ENCODE results near the gene MRPL37.
A peak's percentile ranks its signal among the peaks of the same experiment; 100 is the strongest.
"Not testable (repeated sequence)": the region's sequence is repeated elsewhere in the genome, so short reads cannot be mapped to it uniquely, and the experiment has no call there.

Gene MRPL37

DNA sequence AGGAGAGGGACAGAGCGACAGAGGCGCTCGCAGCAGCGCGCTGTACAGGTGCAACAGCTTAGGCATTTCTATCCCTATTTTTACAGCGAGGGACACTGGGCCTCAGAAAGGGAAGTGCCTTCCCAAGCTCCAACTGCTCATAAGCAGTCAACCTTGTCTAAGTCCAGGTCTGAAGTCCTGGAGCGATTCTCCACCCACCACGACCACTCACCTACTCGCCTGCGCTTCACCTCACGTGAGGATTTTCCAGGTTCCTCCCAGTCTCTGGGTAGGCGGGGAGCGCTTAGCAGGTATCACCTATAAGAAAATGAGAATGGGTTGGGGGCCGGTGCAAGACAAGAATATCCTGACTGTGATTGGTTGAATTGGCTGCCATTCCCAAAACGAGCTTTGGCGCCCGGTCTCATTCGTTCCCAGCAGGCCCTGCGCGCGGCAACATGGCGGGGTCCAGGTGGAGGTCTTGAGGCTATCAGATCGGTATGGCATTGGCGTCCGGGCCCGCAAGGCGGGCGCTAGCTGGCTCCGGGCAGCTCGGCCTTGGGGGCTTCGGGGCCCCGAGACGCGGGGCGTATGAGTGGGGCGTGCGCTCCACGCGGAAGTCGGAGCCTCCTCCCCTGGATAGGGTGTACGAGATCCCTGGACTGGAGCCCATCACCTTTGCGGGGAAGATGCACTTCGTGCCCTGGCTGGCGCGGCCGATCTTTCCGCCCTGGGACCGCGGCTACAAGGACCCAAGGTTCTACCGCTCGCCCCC lies at the start of gene MRPL37, which contains the start of gene CYB5RL:
Gene MRPL37, plus strand, starts transcription at position 403 of the 754 bp plus-strand sequence. Its CDS starts 77 bp downstream, at position 480.
Gene CYB5RL, minus strand, starts transcription at position 266 of the 754 bp plus-strand sequence. CDS start 4,414 bp downstream, outside the sequence.
- peak; percentile 94 for DNase-seq

DNA sequence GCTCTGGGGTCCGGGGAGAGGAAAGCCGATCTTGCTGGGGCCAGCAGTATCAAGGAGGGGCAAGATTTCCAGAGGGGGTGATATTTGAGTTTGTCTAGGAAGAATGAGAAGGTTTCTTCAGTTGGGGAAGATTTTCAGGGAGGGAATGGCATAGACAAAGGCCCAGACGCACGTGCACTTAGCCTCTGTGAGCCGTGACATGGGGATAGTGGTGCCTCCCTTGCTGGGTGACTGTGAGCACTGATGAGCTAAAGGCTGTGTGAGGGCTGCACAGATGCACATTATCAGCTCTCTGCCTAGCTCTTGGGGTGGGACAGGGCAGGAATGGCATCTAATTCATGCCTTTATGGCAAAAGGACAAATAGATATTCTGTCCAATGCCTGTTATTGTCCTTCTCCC lies 49.0 kb upstream of the MRPL37 start:
- DNase-seq = no peak

DNA sequence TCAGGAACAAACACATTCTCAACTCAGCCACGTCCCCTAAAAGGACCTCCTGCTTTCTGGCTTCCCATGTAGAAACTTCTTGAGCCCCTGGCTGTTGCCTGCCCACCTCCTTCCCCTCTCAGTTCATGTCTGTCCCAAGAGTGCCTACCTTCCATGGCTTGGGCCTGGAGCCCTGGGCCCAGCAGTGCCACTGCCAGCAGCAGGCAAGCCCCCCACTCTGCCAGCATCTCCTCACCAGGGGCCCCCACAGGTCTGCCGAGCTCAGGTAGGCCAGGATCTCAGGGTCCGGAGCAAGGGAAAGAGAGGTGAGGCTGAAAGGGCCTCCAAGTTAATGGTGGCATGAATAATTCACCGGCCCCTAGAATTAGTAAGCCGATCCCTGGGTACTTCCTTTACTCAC lies 47.3 kb upstream of the MRPL37 start, which contains the start of gene CDCP2:
Gene CDCP2, minus strand, starts transcription at position 305 of the 400 bp plus-strand sequence. Its CDS starts 78 bp downstream, at position 227.
- DNase-seq = no peak

DNA sequence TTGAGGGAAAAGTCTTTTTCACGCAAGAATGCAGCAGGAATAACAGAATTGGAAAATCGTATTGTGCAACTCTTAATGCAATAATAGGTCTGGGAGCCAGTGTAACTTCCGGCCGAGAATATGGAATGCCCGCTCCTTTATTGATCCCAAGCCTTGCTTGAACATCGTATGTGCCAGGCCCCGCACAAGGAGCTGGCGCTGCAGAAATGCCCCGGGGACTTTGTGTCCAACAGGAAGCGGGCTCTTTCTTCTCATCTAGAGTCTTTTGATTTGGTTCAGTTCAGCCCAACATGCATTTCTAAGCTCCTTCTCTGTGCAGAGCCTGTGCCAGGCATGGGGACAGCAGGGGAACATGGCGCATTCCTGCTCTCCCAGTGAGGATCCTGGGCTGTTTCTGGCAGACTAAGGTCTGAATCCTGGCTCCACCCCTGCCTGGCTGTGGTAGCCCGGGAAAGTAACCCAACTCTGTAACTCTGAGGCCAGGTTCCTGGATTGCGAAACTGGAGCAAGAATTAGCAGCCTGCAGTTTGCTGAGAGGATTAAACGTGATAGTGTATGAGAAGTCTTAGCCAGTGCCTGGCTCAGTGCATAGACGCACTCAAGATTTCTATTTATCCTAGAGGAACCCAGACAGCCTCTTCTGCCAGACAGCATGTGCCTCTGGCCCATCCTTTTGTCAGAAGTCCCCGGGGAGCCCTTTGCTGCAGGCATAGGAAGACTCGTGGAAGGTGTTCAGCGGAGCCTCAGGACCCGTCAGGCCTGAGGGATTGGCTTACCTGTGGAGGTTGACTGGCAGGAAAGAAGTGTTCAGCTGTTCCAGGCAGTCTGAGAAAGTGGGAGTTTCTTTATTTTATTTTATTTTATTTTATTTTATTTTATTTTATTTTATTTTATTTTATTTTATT lies 46.2 kb upstream of the MRPL37 start:
- DNase-seq = no peak

DNA sequence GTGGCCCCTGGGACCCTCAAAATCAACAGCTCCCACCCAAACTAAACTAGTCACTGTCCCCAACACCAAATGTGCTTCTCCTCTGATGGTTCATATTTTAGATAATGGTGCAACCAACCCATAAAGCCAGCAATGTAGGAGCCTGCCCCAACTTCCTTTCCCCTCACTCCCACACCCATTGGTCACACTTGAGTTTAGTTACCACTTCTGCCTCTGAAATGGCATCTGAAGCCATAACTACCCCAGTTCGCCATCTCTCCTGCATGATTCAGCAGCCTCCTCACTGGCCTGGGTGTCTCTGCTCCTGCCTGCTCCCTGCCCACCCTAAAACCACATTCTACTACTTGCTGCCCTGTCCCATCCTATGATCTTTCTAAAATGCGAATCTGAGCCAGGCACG lies 43.8 kb upstream of the MRPL37 start:
- no peak for DNase-seq

DNA sequence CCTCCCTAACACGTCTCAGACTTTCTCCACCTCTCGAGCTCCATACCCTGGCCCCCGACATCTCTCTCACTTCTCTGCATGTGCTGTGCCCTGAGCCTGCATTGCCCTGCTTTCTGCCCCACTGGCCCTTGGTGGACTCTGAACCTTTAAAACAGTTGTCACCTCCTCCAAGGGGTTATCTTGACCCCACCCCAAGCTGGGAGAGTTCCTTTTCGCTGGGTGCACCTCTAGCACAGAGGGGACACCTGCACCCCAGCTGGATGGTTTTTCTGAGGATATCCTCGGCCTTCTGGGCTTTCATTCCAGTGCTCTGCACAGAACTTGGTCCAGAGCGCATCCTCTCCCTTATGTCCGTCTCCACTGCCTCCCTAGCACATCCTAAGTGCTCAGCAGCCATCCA lies 43.0 kb upstream of the MRPL37 start:
- DNase-seq = no peak

DNA sequence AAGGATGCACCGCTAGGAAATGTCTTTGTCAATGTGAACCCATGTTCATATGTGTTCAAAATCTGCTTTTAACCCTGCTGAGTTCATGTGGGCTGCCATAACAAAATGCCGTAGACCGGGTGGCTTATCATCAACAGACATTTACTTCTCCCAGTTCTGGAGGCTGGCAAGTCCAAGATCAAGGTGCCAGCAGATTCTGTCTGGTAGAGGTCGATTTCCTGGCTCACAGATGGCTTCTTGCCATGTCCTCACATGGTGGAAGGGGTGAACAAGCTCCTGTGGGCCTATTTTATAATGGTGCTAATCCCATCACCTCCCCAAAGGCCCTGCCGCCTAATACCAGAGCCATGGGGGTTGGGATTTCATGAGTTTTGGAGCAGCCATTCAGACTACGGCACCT lies 42.6 kb upstream of the MRPL37 start:
- DNase-seq = no peak

DNA sequence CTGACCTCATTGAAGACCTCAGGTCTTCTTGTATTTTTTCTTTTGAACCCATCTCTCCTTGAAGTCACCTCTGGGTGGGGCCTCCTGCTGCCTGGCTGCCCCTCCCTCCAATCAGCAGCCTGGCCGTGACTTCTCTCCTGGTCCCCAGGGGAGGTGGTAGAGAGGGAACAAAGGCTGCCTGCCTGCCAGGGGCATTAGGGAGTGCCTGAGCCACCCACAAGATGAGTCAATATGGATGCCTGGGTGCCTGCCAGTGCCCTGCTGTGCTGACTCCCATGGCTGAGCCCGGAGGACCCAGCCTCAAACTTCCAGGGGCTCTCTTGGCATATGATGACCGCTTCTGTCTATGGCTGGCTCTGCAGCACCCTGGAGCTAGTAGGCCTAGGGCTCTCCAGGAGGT lies 41.9 kb upstream of the MRPL37 start:
- no peak for DNase-seq

DNA sequence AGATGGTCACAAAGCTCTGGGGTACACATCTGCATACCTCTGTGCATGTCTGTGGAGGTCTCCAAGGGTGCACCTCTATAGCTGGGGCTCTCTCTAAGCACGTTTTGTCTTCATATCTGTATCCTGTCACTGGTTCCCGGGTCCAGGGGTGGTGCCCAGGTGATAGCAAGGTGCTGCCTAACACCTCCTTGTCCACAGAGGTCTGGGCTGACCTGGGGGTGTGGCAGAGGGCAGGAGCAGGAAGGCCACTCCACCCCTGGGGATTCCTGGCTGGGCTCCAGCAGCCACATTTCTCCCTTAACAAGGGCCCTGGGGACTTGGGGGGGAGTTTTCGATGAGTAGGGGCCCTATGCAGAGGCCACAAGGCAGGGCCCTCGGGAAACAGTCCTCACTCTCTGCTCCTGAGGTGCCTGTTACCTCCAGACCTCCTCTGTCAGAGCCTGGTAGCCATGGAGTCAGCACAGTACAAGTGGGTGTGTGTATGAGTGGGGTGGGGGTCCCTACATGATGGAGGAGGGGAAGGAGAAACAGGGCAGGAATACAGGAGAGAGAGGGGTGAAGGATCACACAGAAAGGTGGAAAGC lies 40.1 kb upstream of the MRPL37 start:
- DNase-seq = no peak

DNA sequence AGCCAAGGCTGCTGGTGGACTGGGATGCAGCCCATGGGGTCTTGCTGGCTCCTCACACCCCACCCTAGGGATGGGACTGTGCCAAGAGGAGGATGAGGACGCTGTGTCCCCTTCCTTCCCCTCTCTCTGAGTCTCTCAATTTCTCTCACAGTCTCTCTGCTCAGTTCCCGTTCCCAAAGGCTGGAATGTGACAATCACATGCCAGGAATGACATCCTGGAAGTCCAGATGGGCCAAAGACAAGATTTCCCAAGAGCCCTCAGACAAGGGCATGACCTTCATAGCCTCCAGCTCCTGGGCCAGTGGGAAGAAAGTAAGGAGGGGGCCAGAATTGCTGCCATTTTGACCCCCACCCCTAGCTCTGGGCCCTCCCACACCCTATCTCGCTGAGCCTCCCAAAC lies 39.6 kb upstream of the MRPL37 start:
- no peak for DNase-seq

DNA sequence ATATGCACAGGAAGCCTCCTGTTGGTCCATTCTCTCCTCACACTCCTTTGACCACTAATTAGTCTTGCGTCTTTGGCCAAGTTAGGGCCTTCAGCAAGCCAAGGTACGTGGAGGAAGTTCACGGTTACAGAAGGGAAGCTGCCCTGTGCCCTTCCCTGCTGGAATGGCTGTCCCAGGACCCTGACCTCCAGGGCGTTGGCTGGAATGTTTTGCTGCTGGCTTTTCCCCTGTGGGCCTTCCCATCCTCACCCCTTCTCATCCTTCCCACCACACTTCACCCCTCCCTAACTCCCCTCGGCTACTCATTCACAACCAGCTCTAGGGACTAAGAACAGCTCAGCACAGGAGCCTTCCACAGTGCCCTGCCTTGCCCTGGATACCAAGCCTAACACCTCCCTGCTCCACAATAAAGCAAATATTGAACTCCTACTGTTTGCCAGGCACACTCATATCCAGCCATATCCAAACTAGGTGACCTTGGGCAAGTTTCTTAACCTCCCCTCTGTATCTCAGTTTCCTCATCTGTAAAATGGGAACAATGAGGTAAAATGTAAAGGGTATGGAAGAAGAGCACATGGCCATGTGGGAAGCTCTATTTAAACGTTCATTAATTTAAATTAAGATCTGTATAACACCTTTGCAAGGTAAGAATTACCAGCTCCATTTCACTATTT lies 38.3 kb upstream of the MRPL37 start:
- no peak for DNase-seq

DNA sequence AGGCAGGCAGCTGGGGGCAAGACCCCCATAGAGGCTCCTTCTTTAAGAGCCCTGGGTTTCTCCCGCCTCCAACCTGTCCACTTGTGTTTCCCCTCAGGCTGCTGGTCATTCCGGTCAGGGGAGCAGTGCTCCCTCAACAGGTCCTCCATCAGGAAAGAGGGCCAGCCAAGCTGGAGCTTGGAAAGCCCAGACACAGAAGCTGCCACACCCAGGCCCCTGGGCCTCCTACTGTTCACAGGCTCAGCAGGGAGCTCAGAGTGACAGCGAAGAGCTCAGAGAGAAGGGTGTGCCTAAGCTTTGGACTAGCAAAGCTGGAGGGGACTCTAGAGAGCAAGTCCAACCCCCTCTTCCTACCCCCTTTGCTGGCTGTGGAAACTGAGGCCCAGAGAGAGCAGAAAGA lies 36.9 kb upstream of the MRPL37 start:
- DNase-seq = no peak

DNA sequence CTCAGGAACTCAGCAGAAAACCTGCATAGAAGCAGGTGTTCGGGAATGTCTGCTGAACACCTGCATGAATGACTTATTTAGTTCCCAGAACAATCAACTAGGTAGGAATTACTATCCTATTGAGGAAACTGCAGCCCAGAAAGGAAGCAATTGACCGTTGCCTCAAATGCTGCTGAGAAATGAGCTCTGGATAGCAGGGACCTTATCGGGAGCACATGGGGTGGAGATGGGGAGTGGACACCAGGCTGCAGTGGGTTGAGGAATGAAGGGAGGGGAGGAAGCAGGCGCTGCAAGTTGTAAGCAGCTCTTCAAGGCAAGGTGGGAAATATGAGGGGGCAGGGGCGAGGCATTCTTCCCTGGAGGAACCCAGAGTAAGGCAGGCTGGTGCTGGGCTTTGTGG lies 36.4 kb upstream of the MRPL37 start:
- no peak for DNase-seq

DNA sequence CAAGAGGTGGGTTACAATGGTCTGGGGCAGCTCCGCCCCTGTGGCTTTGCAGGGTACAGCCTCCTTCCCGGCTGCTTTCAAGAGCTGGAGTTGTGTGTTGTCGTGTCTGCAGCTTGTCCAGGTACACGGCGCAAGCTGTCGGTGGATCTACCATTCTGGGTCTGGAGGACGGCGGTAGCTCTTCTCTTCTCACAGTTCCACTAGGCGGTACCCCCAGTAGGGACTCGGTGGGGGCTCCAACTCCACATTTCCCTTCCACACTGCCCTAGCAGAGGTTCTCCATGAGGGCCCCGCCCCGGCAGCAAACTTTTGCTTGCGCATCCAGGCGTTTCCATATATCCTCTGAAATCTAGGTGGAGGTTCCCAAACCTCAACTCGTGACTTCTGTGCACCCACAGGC lies 34.8 kb upstream of the MRPL37 start:
- no peak for DNase-seq

DNA sequence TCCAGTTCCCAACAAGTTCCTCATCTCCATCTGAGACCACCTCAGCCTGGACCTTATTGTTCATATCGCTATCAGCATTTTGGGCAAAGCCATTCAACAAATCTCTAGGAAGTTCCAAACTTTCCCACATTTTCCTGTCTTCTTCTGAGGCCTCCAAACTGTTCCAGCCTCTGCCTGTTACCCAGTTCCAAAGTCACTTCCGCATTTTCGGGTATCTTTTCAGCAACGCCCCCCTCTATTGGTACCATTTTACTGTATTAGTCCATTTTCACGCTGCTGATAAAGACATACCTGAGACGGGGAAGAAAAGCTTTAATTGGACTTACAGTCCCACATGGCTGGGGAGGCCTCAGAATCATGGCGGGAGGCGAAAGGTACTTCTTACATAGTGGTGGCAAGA lies 33.6 kb upstream of the MRPL37 start:
- DNase-seq = not testable (repeated sequence)

DNA sequence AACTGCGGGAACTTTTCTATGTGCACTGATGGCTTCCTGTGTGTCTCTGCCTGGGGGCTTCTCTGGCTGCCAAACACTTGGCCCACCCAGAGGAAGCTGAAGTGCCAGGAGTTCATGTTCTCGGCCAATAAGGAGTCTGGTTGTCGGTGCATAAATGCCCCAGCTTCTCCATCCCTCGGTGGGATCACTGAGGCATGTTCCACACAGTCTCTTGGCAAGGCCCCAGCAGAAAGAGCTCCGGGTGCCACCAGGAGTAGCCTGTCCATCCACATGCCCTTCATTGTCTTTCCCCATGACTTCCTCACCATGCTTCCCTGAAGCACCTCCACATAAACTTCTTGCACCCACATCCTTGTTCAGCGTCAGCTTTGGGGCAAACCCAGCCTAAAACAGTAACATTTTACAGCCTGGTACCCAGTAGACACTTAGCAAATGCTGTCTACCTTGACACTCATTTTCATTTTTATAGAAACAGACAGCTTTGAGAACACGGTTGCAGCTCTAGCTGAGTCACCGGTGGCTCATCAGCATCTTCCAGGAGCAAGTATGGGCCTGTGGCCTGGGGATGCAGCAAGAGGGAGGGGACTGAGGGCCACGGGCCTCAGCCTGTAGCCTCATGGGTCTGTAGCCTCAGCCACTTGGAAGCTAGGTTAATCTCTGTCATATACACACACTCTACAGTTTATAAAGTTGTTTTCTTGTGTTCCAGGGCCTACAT lies 32.4 kb upstream of the MRPL37 start:
- DNase-seq = no peak

DNA sequence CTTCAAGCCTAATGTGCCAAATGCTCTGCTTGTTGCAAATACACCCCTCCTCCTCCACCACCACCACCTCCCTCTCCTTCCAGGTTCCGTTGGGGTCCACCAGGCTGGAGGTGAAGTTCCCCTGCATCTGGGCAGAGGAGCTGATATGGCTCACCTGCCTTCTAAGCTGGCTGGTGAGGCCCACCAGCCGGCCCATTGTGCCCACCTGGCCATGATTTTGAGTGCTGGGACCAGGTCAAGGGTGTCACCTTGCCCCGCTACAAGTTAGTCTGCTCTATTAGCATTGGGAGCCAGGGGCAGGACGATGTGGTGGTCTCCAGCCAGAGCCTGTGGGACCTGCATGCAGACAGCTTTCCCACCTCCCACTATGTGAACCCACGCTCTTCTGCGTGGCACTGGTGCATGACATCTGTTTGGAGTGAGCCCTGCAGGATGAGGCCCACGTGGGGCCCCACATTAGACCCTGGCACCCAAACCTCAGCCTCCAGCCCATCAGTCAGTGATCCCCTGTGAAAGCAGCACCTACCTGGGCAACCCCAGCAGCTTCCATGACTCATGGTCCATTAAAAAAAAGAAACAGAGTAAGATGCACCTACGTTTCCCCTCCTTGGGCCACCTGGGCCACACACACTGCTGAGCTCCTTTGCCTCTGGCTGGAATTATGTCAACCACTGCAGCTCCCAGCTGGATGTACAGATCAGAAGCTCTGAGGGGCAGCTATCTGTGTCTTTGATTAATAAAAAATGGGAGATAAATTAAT lies 31.6 kb upstream of the MRPL37 start:
- DNase-seq = no peak

DNA sequence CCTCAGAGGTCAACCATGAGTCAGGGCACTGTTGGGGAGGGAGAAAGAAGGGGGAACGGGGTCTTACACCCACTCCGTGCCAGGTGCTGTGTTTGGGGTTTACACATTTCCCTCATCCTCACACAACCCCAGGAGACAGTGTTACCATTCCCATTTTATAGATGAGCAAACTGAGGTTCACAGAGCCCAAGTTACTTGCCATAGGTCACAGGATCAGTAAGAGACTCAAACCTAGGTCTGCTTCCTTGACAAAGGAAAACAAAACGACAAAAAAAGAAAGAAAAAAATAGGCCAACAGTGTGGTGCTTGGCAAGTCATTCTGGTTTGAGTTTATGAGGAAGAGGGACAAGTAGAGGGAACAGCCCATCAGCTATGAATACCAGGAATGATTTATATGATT lies 30.9 kb upstream of the MRPL37 start:
- DNase-seq = no peak

DNA sequence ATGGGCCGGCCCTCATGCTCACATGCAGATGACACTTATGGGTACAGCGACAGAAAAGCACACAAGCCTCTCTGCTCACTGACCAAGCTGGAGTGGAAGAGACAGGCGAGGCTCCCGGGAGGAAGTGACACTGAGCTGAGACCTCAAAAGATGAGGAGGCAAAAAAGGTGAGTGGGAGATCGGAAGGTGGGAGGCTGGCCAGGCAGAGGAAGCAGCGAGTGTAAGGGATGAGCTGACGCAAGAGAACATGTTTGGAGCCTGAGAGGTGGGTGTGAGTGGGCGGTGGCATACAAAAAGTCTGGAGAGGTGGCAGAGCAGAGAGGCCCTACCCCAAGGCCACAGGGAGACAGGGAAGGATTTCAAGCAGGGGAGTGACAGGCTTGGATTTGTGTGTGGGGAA lies 29.0 kb upstream of the MRPL37 start:
- DNase-seq = no peak

DNA sequence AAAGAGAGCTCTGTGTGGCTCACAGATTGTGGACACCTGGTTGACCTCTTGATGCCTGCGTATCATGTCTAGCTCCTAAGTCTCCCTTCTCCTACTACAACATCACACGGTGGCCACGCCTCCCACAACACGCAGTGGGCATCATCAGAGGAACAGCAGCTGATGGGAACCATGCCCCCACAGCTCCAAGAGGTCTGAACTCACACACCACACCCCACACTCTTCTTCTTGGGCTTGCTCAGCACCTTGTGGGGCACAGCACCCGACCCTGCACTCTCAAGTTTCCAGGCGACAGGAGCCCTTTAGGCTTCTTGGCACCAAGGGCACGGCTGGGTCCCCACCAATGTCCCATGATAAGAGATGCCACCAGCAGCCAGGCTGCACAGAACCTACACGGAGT lies 28.4 kb upstream of the MRPL37 start:
- no peak for DNase-seq

Measured in stimulated activated CD4-positive, alpha-beta T cell treated with anti-CD3 and anti-CD28 coated beads, Interleukin-4, amount 100 ng/mL, for 24 hours (primary cell).